Activated gamma-delta T cell (primary cell): ENCODE data around the gene ADM2.
A peak's percentile ranks its signal among the peaks of the same experiment; 100 is the strongest.
"Not testable (repeated sequence)": the region's sequence is repeated elsewhere in the genome, so short reads cannot be mapped to it uniquely, and the experiment has no call there.

Experiments used
- DNase-seq: peaks from one replicate; lab custom pipeline; 2025; lab: John Stamatoyannopoulos, UW

The ADM2 gene

GRCh38 chr22:50506611-50507420 lies 25.5 kb downstream of the ADM2 start:
- no peak for DNase-seq

DNA sequence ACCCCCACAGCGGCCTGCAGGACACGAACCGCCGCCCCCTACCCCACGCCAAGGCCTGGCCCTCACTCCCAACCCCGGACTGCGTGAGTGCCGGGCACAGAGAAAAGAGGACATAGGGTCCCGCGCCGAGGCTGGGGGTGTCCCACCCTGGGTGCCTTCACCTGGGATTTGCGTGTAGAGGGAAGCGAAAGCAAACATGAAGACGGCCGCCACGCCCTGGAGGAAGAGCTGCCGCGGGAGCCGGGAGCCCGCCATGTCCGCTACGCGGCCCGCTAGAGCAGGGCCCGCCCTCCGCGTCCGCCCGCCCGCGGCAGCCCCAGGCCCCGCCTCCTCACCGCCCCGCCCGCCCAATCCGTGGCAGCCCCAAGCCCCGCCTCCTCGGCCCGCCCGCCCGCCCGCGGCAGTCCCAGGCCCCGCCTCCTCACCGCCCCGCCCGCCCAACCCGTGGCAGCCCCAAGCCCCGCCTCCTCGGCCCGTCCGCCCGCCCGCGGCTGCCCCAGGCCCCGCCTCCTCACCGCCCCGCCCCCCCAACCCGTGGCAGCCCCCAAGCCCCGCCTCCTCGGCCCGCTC lies 26.2 kb downstream of the ADM2 start, which contains the start of gene LMF2:
LMF2 (minus strand) TSS at position 282 of the 570 bp plus-strand sequence; CDS start at position 255, 27 bp downstream.
- peak; percentile 100 for DNase-seq

DNA sequence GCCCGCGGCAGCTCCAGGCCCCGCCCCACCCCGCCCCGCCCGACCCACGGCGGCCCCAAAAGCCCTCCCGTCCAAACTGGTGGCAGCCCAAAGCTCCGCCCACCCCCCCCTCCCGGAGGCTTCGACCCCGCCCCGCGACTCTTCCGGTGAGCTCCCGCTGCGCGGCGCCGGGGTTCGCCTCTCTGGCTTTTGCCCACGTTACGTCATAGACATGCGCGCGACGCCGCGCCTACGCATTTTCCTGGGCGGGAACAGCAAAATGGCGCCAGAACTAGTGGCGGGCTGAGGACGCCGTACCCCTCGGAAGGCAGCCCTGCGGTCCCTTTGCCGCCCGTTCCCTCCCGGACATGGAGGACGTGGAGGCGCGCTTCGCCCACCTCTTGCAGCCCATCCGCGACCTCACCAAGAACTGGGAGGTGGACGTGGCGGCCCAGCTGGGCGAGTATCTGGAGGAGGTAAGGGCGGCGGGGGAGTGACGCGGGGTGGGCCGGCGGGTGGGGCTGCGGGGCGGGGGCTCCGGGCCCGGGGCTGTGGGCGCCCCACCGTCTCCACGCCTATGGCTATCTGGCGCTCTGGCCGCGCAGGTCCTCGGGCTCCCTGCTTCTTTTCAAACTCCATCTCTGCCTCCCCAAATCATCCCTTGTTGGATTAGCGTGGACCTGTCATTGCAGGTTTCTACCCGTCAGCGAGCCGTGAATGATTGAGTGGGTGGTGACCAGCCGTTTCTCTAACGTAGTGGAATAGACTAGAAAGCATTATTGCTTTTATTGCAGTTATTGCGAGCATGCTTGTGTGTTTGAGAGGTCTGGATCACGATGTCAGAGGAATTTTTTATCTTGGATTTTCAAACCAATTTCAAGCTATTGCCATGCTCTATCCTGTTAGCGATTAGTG lies 26.9 kb downstream of the ADM2 start, which contains the start of gene NCAPH2:
NCAPH2 (plus strand) TSS at position 234 of the 894 bp plus-strand sequence; CDS start at position 348, 114 bp downstream.
- DNase-seq: peak; percentile 100

DNA sequence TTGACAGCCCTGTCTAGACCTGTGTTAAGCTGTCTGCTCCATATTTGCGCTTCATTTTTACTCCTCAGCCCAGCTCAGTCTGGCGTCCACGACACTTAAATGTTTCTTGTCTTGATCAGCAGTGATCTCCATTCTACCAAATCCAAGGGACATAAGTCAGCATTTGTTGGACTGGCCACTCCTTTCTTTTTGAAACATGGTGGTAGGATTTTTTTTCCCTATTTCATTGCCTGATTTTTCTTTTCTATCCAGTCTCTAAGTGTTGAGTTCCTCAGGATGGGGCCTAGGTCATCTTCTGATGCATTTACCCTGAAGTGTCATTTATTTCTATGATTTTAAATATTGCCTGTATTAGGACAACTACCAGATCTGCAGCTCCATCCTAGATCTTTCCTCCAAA lies 27.6 kb downstream of the ADM2 start:
- DNase-seq: no peak

- DNase-seq: no peak
Observed at GRCh38 chr22:50513175-50513574, 31.8 kb downstream of the ADM2 start.

GRCh38 chr22:50516068-50516467 lies 34.7 kb downstream of the ADM2 start:
- no peak for DNase-seq

DNA sequence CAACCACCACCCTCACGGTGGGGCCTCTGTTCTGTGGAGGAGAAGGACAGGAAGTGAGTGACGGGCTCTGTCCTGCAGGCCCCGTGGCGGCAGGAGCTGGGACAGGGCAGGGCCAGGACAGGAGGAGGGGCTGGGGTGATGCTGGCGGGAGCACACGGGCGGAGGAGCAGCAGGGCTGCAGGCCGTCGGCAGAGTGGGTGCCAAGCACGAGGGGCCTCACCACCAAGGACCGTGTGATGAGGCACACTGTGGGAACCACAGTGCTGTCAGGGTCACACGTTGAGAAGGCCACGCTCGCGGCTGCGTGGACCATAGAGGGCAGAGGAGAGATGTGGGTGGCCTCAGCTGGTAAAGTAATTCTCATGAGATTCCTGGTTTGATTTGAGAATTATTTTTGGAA lies 35.5 kb downstream of the ADM2 start:
- no peak for DNase-seq

DNA sequence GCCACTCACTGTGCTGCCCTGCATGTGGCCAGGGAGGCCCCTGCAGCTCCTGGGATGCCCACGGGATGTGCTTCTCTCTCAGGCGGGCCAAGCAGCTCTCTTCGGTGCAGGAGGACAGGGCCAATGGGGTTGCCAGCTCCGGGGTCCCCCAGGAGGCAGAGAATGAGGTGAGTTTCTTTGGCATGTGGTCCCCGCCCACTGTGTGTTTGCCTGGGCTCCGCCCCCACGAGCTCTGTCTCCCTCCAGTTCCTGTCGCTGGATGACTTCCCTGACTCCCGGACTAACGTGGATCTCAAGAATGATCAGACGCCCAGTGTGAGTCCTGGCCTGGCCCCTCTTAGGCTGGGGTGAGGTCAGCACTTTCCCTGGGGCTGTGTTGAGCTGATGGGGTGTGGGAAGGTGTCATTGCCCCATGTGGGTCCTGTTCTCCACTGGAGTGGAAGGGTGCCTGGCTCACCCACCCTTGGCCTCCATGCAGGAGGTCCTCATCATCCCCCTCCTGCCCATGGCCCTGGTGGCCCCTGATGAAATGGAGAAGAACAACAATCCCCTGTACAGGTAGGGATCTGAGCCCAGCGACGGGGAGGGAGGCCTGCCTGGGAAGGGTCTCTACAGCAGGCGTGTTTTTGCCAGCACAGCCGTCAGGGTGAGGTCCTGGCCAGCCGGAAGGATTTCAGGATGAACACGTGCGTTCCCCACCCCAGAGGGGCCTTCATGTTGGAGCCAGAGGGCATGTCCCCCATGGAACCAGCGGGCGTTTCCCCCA lies 36.3 kb downstream of the ADM2 start:
- DNase-seq: no peak

DNA sequence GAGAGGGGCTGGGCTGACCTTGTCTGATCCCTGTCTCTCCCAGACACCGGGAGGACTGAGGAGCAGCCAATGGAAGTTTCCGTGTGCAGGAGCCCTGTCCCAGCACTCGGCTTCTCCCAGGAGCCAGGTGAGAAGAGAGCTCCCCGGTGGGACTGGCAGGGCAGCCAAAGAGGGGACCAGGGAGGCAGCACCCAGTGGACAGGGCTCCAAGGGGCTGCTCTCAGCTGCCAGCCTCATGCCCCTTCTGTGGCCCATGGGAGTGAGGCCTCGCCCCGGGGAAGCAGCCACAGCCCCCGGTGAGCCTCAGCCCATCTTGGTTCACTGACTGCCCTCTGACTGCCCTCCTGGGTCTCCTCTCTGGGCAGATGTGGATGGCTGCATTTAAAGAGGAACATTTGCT lies 37.3 kb downstream of the ADM2 start:
- DNase-seq: no peak

GRCh38 chr22:50519151-50519550 lies 37.8 kb downstream of the ADM2 start:
- DNase-seq: no peak

DNA sequence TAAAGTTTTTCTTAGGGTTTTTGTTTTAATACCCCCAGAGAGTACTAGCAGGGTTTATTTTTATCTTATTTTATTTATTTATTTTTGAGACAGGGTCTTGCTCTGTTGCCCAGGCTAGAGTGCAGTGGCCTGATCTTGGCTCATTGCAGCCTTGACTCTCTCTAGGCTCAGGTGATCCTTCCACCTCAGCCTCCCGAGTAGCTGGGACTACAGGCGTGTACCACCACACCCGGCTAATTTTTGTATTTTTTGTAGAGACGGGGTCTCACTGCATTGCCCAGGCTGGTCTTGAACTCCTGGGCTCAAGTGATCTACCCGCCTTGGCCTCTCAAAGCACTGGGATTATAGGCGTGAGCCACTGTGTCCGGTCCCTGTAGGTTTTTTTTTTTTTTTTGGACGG lies 38.8 kb downstream of the ADM2 start:
- DNase-seq: not testable (repeated sequence)

DNA sequence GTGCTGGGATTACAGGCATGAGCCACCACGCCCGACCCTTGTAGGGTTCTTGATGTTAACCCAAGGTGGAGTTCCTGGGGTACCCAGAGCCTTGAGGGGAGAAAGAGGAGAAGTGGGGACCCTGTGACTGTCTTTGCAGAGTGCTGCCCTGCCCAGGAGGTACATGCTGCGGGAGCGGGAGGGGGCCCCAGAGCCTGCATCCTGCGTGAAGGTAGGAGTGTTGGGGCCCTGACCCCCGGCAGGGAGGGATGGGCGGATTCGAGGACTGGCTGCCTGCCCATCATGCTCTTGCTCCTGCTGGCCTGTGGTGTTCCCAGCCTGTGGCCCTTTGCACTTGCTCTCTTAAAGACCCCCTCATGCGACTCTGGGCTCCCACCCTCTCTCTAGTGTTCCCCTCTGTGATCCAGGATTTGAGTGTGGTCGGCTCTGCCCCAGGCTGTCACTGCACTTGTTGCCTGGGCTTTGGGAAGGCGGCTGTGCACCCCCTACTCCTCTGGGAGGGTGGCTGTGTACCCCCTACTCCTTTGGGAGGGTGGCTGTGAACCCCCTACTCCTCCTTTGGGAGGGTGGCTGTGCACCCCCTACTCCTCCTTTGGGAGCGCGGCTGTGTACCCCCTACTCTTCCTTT lies 39.6 kb downstream of the ADM2 start:
- DNase-seq: no peak

DNA sequence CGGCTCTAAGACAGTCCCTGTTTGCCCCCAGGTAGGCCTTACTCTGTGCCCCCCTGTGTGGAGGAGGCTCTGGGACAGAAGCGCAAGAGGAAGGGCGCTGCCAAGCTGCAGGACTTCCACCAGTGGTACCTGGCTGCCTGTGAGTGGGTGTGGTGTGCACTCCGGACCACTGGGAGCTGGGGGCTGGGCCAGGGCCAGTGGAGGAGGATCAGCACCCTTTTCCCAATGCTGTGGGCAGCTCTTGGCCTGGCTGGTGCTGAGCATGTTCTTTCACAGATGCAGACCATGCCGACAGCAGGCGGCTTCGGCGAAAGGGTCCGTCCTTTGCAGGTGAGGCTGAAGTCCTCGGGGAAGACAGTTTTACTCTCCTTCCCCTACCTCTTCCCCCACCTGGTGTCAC lies 40.4 kb downstream of the ADM2 start:
- DNase-seq: no peak

GRCh38 chr22:50522208-50522805 lies 41.0 kb downstream of the ADM2 start:
- DNase-seq: no peak

DNA sequence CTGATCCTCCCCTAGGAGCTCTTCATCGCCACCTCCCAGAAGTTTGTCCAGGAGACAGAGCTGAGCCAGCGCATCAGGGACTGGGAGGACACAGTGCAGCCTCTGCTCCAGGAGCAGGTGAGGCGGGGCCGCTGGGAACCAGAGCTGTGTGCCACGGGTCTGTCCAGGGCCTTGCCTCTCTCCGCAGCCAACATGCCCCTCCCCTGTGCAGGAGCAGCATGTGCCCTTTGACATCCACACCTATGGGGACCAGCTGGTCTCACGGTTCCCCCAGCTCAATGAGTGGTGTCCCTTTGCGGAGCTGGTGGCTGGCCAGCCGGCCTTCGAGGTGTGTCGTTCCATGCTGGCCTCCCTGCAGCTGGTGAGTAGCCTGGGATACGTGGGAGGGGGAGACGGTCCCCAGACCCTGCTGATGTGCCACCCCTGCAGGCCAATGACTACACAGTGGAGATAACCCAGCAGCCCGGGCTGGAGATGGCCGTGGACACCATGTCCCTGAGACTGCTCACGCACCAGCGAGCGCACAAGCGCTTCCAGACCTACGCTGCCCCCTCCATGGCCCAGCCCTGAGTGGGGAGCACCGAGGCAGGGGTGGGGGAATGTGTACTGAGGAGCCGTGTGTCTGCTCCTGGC lies 41.6 kb downstream of the ADM2 start:
- no peak for DNase-seq

DNA sequence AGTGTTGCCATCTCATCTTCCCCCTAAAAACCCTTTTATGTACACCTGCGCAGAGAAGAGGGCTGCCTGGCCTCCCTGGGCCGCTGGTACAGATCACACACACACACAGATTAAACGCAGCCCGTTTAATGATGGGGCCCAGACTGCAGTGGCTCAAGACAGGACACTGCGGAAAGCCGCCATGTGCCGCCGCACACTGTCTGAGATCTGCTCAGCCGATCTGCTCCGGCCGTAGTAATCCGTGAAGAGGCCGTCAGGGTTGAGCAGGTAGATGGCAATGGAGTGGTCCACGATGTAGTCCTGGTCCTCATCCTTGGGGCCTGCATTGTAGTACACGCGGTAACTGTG lies 42.1 kb downstream of the ADM2 start:
- no peak for DNase-seq

DNA sequence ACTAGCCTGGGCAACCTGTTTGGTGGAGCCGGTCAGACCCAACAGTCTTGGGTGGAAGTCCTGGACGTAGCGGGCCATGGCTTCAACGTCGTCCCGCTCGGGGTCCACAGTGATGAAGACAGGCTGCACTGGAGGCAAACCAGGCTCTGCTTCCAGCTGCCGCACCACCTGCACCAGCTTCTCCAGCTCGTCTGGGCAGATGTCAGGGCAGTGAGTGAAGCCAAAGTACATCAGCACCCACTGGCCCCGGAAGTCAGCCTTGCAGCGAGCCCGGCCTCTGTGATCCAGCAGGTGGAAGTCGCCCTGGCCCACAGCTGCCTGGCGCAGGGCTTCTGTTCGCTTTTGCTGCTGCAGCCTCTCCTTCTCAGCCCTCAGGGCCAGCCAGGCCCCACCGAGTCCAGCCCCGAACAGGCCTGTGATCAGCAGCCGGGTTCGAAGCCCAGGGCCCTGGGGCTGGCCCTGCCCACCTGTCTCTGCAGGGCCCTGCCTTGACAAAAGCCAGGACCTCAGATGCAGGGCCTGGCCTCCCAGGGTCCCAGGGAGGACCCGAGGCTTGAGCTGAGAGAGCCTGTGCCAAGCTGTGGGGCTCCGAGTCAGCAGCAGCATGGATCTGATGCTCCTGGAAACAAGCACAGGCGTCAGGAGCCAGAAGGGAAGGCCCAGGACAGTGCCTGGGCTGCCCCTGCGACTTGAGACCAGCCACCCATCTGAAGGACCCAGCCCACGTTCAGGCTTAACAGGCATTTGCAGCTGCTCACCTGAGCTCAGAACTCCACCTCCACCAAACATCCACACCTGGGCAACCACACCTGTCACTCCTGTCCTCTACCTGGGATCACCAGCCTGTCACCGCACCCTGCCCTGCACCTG lies 42.7 kb downstream of the ADM2 start:
- no peak for DNase-seq

DNA sequence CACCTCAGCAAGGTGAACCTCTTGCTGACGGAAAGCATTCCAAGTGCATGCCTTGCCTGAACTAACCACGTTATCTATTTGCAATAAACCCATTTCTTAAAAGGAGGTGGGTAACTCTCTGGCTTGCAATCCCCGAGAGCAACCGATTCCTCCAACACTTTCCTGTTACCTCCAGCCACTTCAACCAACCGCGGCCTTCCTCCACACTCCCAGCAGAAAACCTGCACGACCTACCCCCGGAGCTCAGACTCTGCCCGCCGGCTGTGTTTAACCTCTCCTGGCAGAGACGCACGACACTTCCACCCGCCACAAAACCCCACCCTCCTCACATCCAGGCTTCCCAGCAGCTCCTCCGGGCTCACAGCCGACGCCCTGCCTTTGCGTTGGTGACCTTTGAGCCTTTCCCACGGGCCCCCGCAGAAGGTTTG lies 43.3 kb downstream of the ADM2 start:
- DNase-seq: no peak

GRCh38 chr22:50525104-50525857 lies 43.9 kb downstream of the ADM2 start, which contains the start of gene SCO2:
Gene SCO2, minus strand, starts transcription at chr22:50525598. Its CDS starts 1,187 bp downstream, at chr22:50524411.
- peak; percentile 95 for DNase-seq
